ENCODE measurements around the gene OTOGL.
"Not testable (repeated sequence)": the region's sequence is repeated elsewhere in the genome, so short reads cannot be mapped to it uniquely, and the experiment has no call there.

The OTOGL gene

DNA sequence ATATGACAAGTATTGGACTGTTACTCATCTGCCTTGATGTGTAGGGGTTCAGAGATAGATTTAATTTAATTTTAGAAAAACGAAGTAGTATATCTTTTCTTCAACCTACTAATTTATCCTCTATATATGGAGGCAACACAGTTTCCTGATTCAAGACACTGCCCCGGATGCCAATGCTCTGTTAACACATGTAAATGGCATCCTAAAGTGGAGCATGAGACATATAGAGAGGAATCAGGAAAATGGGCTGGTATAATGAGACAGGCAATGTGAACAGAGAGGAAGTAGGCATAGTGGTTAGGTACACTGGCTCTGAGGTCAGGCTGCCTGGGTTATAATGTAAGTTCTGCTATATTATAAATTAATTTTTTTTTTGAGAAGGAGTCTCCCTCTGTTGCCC lies 85.6 kb downstream of the OTOGL start:
- no peak for DNase-seq (ENCODE audit: low read depth)

DNA sequence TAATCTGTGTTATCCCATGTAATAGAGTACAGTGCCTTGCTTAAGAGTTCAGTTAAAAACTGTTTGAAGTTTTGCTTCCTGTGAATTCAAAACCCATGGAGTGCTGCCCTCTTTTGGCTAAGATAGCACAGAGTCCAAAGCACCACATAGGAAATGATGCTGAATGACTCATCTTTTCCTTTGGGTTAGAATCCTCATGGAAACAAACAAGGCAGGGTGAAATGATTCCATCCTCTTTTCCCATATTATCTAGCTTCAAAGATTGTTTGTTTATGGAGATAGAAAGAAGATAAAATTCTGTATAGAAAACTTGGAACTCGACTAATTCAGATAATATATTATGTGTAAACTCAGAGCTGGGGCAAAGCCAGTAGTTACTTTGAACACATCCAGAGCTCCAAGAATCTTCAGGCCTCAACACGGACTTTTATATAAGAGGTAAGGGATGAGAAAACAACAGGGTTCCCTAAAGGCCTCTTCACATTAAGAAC lies 87.4 kb downstream of the OTOGL start:
- peak; percentile 4 for DNase-seq (ENCODE audit: low read depth)

DNA sequence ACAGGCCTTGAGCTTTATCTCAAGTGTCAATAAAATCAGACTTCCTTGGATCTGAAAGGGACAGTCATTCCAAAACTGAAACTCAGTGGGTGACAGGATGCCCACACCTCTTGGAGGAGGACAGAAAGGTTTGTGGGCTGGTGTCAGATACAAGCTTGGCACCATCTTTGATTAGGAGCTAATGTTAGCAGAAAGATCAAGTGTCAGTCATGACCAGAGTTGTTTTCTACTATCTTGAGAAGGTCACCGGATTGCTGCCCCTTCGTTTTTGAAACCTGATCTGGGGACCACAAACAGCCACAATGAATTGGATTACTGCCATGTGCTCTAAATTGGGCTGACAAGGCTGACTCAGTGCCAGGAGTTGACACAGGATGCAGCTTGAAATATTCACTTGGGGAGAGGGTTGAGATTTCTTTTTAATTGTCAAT lies 88.3 kb downstream of the OTOGL start:
- DNase-seq (ENCODE audit: low read depth): no peak

DNA sequence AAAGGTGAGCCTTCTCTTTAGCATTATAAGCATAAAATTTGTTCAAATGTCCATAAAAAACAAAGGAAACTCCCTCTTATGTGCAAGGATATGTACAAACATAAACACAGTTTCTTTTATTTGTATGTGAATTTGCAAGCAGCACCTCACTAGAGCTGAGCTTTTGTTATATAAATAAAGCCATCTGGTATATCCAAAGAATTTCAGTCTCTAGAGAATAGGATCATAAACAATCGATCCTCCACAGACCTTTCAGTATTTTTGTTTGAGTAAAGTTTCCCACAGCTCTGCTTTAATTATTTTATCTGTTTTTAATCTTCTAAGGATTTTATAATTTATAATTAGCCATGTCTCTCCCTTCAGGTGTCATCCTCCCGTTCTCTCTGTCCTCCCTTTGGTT lies 89.2 kb downstream of the OTOGL start:
- DNase-seq (ENCODE audit: low read depth): no peak

DNA sequence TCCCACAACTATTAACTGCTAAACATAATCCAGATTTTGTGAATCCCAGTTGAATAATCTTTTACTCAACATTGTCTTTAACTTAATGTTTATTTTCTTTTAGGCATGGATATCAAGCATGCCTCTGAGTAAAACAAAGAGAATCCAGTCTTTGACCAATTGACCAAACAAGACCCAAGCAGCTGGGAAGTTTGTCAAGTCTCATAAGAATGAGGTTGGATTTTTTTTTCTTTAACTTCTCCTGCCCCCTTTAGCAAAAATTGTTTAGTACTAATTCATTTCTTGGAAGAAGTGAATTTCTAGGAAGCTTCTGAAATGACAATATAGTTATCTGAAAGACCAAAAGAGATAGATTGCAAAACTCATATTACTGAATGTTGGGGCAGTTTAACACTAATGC lies 89.9 kb downstream of the OTOGL start:
- DNase-seq (ENCODE audit: low read depth): no peak

DNA sequence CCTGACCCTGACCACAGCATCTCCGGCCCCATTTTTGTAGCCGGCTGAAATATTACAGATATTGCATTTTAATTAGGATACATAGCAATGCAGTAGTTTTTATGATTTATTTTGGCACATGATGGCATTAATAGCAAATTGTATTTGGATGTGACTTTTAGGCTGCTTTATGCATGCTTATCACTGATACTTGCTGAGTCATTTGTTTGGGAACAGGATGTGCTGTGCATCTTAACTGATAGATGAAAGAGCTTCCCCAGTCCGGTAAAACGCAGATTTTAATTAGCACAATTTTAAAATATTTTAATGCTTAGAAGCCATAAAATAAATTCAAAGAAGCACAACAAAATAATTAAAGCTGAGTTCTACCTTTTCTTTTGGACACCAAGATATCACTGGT lies 90.7 kb downstream of the OTOGL start:
- no peak for DNase-seq (ENCODE audit: low read depth)

DNA sequence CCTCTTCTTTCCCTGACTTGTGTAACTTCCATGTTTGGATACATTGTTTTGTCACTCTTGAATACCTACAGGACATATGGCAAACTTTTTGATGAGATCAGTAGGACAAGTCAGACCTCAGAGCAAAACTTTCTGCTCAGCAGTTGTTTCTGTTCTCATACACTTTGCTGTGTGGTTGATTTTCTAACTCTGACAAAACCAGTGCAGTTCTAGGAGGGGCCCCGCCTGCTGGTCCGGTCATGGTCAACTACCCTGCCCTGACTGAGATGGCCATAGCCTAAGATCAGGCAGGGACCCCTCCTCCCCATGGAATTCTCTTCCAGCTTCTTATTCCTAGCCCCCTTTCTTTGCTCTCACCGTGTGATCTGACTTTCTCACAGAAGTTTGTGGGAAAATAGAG lies 92.8 kb downstream of the OTOGL start:
- no peak for DNase-seq (ENCODE audit: low read depth)

DNA sequence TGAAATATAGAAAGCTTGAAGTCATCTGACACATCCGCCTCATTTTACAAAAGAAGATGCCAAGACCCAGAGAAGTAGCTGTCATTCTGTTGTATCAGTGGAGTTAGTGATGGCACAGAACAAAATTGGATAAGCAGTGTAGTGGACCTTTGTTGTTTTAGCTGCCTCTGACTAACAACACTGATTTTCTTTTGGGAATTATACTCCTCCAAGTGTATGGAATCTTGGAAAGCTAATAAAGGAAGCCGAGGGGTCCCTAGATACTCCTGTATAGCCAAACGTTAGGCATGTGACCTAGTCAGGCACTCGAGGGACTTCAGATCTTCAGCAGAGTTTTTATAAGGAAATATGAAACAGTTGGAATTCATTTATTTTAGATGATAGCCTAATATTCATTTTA lies 94.5 kb downstream of the OTOGL start:
- DNase-seq (ENCODE audit: low read depth): no peak

DNA sequence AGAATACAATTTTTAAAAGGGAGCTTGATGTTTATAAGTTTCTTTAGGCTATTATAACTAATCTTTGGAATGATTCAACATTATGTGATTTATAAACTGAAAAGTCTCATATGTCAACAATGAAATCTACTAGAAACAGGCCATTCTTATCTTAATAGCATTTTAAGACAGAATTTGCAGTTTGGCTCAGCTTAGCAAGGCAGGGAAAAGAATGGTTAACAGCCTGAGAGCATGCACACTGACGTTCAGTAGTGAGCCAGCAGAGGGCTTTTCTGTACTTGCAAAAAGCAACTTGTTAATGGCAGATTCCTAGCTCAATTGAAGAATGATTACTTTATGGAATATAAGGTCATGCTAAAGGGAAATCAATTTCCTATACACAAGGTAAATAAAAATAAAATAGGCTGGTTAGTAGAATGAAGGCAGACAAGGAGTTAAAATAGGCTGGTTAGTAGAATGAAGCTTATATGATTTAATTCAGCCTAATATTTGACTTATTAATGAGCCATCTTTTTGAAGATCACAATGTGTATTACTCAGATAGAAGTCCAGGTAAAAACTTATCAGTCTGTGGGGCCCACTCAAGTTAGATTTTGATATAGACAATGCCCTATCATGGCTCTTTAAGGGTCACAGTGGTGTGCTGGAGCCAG lies 95.9 kb downstream of the OTOGL start:
- DNase-seq (ENCODE audit: low read depth): no peak

DNA sequence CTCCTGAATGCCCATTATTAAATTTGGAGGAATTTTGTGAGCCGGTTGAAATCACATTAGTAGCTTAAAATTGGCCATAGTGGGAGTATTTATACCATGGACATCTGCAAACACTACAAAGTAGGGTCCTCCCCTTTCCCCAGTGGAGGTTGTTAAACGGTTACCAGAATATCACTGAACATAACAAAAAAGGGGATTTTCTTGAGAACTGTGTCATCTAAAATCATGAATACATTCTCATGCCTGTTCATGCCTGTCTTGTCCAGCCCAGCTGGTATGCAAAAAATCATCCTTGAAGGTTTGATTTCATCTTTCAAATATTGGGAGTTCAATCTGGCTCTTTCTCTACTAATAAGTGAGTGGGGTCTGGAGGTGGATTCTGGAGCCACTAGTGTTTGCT lies 96.4 kb downstream of the OTOGL start:
- no peak for DNase-seq (ENCODE audit: low read depth)

DNA sequence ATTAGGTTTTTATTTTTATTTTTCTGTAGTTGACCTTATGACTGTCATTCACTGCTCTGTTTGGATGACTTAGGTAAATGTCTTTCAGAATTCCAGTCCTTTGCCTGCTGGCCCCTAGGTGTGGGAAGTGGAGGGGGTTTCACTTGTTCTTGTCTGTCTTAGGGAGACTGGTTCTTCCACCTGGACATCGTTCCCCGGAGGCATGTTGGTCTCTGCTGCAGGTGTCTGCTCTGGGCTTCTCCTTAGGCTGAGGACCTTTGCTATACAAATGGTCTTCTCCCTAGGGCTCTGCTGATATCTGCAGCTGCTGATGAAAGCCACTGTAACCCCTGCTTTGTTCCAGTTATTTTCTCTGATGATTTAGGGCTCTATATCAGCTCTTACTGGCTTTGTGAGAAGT lies 97.1 kb downstream of the OTOGL start:
- no peak for DNase-seq (ENCODE audit: low read depth)

DNA sequence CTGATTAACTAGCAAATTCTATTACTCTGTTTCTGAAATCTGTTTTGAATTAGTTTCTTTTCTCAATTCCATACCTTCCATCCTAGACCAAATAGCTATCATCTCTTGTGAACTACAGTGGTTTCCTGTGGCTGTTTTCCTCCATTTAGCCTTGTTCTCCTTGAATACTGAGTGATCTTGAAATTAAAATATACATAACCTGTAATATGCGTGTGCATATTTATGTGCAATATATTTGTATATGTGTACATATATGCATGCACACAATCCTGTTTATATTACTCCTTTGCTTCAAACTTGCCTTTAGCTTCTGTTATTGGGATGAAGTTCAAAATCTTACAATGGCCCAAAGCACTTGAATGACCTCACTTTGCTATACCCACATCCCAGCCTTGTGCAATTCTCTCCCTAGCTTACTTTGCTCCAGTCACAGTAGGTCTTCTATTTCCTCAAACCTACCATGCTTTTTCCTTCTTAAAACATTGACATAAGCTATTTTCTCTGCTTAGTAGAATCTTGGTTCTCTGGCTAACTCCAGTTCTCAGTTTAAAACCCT lies 99.5 kb downstream of the OTOGL start:
- no peak for DNase-seq (ENCODE audit: low read depth)

DNA sequence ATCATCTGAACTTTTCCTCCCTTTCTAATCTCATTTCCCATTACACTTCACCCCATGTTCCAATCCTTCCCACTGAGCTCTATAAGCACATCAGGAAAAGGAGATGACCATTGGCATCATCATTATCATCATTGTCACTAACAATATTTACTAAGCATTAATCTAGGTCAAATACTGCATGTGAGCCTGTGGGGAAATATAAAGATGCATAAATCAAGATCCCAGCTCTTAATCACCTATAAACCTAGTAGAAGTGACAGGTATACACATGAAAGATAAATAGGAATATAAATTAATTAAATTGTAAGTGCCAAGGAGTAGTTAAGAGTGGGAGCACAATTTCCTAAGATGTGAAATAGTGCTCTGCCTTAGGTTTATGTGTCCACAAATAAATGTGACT lies 100.6 kb downstream of the OTOGL start:
- no peak for DNase-seq (ENCODE audit: low read depth)

DNA sequence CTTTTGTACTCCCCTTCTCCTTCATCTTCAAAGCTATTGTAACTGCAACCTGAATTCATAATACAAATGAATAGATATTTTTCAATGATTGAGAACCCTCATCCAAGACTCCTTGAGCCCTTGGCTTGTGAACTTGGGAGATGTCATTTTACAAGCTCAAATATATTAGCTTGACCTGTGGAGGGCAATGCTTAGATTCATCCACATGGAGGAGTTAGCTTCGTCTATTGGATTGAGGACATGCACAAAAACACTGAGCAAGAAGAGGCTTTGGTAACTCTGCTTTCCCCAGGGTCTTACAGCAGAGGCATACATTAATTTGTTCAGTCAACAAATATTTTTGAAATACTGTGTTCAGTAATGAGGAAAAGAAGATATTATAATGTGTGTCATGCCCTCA lies 101.1 kb downstream of the OTOGL start:
- DNase-seq (ENCODE audit: low read depth): no peak

DNA sequence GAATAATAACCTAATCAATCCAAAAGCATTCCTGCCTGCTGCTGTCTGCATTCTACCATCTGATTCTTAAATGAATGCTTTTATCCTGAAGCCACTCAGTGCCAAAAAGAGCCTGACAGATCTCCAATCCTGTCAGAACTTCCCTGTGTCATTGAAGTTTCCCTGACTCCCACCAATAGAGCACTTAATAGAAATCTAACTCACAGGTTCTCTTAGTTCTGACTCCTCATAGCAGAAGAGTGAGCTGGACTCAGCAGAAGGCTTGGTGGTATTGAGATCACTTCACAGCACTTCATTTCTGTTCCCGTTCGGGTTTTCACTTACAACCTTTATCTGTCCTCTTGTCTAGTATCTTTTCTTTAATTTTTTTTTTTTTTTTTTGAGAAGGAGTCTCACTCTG lies 102.6 kb downstream of the OTOGL start:
- DNase-seq (ENCODE audit: low read depth): no peak

DNA sequence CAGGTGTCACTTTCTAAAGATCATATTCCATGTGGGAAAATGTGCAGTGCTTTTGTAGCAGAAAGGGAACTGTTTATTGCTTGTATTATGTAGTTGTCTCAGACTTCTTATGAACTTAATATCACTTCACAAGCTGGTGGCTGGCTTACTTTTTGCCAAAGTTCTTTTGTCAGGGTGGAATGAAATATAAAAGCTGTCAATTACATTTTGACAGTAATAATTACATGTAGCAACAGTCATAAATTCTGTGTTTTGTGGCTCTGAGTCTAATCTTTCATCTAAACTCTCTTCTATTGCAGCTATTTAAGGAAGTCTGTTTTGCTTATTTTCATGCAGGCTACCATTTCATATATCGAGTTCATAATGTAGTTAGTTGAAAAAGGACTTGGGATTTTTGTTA lies 106.6 kb downstream of the OTOGL start:
- DNase-seq (ENCODE audit: low read depth): no peak

DNA sequence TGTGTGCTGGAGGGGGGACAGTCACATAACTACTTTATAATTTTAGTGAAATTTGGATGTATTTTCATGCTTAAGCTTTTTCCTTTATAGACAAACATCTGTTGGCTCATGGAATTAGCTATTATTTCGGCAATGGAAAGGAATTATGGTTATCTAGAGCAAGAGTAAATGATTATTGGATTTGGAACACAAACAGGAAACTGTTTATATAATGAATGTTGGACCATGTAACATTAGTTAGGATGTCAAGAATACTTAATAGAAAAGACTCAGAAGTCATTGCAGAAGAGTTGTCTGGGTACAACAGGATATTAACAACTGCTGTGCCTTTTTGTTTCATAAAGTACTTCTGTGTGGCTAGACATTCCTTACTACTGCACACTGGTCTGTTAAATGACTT lies 108.7 kb downstream of the OTOGL start:
- DNase-seq (ENCODE audit: low read depth): no peak

DNA sequence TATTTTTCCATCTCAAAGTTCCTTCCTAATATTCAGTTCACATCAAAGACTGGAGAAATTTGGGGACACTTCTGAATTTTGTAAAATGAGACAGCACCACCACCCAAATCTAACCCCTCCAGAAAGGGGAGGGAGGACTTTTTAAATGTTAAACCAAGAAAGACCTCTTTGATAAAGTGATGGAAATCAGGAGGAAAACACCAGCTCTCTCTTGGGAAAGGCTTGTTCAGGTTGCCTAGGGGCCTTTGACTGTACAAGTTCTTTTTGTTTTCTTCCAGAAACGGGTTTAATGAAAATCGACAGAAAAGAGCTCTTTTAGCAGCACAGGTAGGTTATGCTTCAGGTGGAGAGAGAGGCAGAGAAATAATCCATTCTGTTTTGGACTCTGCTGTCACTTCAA lies 112.3 kb downstream of the OTOGL start:
- no peak for DNase-seq (ENCODE audit: low read depth)

DNA sequence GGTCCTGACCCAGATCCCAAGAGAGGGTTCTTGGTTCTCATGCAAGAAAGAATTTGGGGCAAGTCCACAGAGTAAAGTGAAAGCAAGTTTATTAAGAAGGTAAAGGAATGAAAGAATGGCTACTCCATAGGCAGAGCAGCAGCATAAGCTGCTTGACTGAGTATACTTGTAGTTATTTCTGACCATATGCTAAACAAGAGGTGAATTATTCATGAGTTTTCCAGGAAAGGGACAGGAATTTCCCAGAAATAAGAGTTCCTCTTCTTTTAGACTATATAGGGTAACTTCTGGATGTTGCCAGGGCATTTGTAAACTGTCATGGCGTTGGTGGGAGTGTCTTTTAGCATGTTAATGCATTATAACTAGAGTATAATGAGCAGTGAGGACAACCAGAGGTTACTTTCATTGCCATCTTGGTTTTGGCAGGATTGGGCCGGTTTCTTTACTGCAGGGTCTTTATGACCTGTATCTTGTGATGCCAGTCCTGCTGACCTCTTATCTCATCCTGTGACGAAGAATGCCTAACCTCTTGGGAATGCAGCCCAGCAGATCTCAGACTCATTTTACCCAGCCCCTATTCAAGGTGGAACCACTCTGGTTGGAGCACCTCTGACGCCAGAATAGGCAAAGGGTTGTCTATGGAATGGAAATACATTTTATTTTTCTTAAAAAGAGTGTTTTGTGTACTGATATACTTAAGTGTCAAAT lies 113.8 kb downstream of the OTOGL start:
- DNase-seq (ENCODE audit: low read depth): no peak

DNA sequence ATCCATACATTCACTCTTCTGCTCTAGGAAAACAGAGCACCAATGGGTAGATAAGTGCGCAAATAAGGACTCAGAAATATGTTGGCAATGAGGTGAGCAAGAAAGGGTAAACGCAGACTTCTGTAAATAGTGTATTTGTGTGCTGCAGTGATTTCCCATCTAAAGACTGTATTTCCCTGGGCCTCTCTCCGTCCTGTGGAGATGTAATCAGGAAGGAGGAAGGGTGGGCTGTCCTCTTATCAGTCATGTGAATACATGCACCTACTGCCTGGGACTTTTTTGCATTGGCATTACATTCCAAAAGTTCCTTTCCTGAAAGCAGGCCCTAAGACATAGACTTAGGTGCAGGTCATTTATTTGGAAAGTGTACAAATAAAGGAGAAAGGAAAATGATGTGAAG lies 114.5 kb downstream of the OTOGL start:
- no peak for DNase-seq (ENCODE audit: low read depth)

DNA sequence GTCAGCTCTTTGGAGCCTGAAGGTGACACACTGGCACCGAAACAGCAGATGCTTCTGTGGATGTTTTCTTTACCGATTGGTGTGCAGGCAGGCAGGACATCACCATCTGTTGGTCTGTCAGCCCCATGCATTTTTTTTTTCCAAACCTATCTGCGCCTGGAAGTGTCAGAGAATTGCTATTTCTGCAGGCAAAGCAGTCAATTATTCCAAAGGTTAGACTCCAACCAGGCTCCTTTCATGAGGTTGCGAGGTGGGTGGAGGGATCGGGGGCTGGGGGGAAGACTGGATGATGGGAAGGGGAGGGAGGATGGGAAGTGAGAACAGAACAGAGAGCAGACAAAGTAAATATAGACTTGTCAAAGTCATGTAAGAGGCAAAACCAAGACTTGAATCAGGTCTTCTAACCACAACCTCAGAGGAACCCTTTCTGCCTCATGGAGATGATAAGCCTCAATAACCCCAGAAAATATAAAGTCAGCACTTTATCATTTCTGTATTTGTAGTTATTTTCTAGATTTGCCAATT lies 117.7 kb downstream of the OTOGL start:
- DNase-seq (ENCODE audit: low read depth): no peak

DNA sequence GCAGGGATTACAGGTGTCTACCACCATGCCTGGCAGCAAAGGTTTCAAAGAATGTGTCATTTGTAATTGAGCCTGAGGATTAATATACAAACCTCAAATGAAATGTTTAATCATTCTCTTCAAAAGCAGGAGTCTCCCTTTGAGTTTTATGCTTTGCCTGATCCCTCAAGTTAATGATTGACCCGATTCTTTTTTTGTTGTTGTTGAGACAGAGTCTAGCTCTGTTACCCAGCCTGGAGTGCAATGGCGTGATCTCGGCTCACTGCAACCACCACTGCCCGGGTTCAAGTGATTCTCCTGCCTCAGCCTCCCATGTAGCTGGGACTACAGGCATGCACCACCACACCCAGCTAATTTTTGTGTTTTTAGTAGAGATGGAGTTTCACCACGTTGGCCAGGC lies 119.6 kb downstream of the OTOGL start:
- not testable (repeated sequence) for DNase-seq (ENCODE audit: low read depth)

DNA sequence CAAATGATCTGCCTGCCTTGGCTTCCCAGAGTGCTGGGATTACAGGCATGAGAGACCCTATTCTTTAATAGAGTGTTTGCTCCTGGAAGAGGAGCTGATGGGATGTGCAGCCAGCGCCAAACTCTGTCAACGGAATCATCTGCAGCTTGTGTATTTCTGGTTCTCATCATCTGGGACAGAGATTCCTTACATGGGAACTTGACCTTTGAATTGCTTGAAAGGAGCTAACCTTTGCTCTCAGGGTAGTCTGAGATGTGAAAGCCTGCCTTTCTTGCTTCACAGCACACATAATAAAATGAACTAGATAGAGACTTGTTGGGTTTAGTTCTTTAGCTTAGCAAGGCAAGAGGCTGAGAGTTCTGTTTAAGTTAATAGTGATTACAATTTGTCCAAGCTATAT lies 120.0 kb downstream of the OTOGL start:
- no peak for DNase-seq (ENCODE audit: low read depth)

All from activated T-cell treated with anti-CD3 and anti-CD28 coated beads for 1 hour (primary cell).